Measurements from ENCODE around the gene CD109. TPM values are rescaled to one million over a fixed set of nuclear protein-coding genes. Genes with fewer than 3 reads are reported as not detected.

The CD109 gene
- total RNA-seq, 1 experiment from 2014 or later: 46.1 TPM

- POLR2A ChIA-PET: interaction anchor here (0.5 kb wide), 1 partner anchor 352 kb away, joined by 3 read pairs; no protein-coding TSS in a partner anchor
- CTCF ChIA-PET: no interaction called here
- BruUV-seq (replicated peaks): no TSS peak
- Histone ChIP-seq H3K36me3 (ENCODE audit: control insufficient read depth, insufficient read depth, low read length) (no peaks in the 10 kb centered on the region), H3K4me1 (ENCODE audit: control insufficient read depth, insufficient read depth, low read length) (peaks cover 11% of the 10 kb centered on the region; the same call in 1 of the 2 replicates), H3K27ac (ENCODE audit: low read length) (no peak overlapping the region), H3K9me3 (ENCODE audit: control insufficient read depth, insufficient read depth, low read depth, low read length) (no peaks in the 10 kb centered on the region), H3K4me3 (ENCODE audit: low read depth in 2 of 2, low read length in 2 of 2) (no peak overlapping the region), H3K27me3 (ENCODE audit: control insufficient read depth, insufficient read depth, low read length) (no peaks in the 10 kb centered on the region)
- intact Hi-C loops (cut with micrococcal nuclease; ENCODE audit: unreplicated experiment) (loop anchor here (5.0 kb wide), 1 partner anchor 187 kb away; the partner anchor contains the start of gene MTO1), in situ Hi-C loops (cut with HindIII; ENCODE audit: low pct_unique_long_range_greater_than_20kb, low sequenced_read_pairs) (no loop called here)
- no peak for TF ChIP-seq REST (IDR thresholded peaks at IDR 0.05; ENCODE audit: insufficient read depth in 1 of 2, low read depth in 2 of 2, low read length in 1 of 2)
- no peak for TF ChIP-seq TCF7L2 (IDR thresholded peaks at IDR 0.05; ENCODE audit: low read depth, low read length)
- ATAC-seq (no peak), DNase-seq (ENCODE audit: low read depth, low spot score) (no peak)
These were observed 46.2 kb upstream of the CD109 start for GRCh38 chr6:73649783-73650182.

GRCh38 chr6:73652637-73653570 is 43.1 kb upstream of the CD109 start:
- TF ChIP-seq REST (IDR thresholded peaks at IDR 0.05; ENCODE audit: insufficient read depth in 1 of 2, low read depth in 2 of 2, low read length in 1 of 2): no peak
- peak; percentile 68; the same call in 1 of the 2 replicates for TF ChIP-seq CTCF (IDR thresholded peaks at IDR 0.05)
- no TSS peak for BruUV-seq (replicated peaks)
- H3K36me3 ChIP-seq (ENCODE audit: control insufficient read depth, insufficient read depth, low read length): no peaks in the 10 kb centered on the region
- H3K27ac ChIP-seq (ENCODE audit: low read length): peak overlapping the region; percentile 56
- ATAC-seq (peak; percentile 62), DNase-seq (ENCODE audit: low read depth, low spot score) (peak; percentile 75)
- intact Hi-C loops (cut with micrococcal nuclease; ENCODE audit: unreplicated experiment) (loop anchor here (2.0 to 5.0 kb wide), 2 partner anchors 138 to 191 kb away; partner anchors contain the start of gene MTO1), in situ Hi-C loops (cut with HindIII; ENCODE audit: low pct_unique_long_range_greater_than_20kb, low sequenced_read_pairs) (no loop called here)
- H3K4me1 ChIP-seq (ENCODE audit: control insufficient read depth, insufficient read depth, low read length): peaks cover 21% of the 10 kb centered on the region
- H3K9me3 ChIP-seq (ENCODE audit: control insufficient read depth, insufficient read depth, low read depth, low read length): no peaks in the 10 kb centered on the region
- ChIA-PET POLR2A (interaction anchor here (0.5 to 2.3 kb wide), 10 partner anchors 8 to 211 kb away, joined by 3 to 8 read pairs (median 4); no protein-coding TSS in a partner anchor), CTCF (interaction anchor here (0.6 to 1.4 kb wide), 10 partner anchors 9 to 364 kb away, joined by 3 to 11 read pairs (median 4); partner anchors contain the start of gene EEF1A1)
- peak overlapping the region; percentile 73 to 98 for H3K4me3 ChIP-seq (ENCODE audit: low read depth in 2 of 2, low read length in 2 of 2)
- H3K27me3 ChIP-seq (ENCODE audit: control insufficient read depth, insufficient read depth, low read length): no peaks in the 10 kb centered on the region

Data from Panc1 (cell line).